ENCODE results near the gene NHERF2. TPM values are rescaled to one million over a fixed set of nuclear protein-coding genes. Genes with fewer than 3 reads are reported as not detected.

The NHERF2 gene
- total RNA-seq, 1 donor from 2014 or later, result 183 TPM

DNA sequence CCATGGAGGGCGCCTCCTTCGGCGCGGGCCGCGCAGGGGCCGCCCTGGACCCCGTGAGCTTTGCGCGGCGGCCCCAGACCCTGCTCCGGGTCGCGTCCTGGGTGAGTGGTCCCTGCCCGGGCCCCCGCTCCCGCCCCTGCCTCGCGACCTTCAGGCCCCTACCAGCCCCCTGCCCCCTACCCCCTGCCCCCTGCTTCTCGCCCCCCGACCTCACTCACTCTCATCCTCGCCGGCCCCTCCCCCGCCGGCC lies 36.7 kb upstream of the NHERF2 start:
- no peak for DNase-seq (ENCODE audit: low spot score)
- intact Hi-C loops (cut with DNase I), result no loop called here

DNA sequence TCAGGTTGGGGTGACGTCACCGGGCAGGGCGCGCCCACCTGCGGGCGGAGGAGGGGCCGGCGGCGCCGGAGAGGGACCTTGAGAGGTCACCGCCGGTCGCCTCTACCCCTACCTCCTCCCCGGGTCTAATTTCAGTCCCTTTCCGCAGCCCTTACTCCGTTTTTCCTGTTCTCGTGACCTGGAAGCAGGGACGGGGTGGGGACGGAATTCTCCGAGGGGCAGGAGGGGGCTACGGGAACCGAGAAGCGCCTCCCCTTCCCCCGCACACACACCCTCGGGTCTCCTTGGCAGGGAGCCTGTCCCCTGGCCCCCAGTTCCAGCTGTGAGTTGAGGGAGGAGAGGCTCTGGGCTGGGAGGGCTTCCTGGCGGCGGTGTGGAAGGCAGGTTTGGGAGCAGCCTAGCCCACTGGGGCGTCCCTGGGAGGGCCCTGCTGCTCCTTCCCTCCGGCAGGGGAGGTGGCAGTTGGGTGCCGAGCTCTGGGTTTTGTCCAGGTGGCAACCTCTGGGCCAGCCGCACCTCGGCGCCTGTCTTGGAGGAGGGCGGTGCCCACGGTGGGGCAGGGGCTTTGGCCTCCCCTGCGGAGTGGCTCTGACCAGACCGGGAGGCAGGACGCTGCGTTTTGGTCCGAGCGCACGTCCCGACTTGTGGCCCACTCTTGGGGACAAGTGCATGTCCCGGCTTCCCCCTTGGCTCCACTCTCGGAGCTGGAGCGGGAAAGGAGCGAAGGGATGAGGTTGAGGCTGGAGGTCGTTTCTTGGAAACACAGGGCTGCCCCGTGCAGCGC lies 36.2 kb upstream of the NHERF2 start:
- no peak for DNase-seq (ENCODE audit: low spot score)

DNA sequence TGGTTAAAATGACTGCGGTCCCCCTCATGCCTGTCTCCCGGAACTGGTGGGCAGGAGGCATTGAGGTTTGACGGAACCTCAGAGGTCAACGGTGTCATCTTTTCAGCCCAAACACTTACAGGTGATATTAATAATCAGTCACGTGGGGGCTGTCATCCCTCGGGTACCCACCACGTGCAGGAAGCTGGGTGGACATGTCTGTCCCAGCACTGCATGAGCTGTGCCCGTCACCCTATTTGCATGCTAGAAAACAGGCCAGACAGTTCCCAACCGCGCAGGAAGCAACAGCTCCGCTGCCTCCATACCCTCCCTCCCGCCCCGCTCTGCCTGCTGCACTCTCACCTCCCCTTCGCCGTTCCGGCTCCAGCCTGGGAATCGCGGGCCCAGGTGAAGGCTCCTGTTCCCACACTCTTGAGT lies 35.6 kb upstream of the NHERF2 start:
- intact Hi-C loops (cut with DNase I), result no loop called here
- DNase-seq (ENCODE audit: low spot score), result no peak

More for the DNA sequence above, 36.2 kb upstream of the NHERF2 start:
- intact Hi-C loops (cut with DNase I), result no loop called here

DNA sequence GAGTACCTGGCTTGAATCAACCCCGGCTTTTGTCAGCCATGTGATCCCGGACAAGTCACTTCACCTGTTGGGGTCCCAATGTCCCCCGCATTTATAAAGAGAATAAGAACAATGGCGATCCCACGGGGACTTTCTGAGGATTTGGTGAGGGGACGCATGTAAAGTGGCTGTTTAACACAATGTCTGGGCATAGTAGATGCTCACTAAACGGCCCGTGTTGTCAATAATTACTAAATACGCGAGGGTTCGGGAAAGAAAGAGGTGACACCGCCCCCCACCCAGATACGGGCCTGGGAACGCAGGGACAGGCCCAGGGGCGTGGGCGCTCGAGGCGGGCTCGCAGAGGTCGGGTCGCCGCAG lies 35.1 kb upstream of the NHERF2 start:
- no peak for DNase-seq (ENCODE audit: low spot score)
- intact Hi-C loops (cut with DNase I), result no loop called here

DNA sequence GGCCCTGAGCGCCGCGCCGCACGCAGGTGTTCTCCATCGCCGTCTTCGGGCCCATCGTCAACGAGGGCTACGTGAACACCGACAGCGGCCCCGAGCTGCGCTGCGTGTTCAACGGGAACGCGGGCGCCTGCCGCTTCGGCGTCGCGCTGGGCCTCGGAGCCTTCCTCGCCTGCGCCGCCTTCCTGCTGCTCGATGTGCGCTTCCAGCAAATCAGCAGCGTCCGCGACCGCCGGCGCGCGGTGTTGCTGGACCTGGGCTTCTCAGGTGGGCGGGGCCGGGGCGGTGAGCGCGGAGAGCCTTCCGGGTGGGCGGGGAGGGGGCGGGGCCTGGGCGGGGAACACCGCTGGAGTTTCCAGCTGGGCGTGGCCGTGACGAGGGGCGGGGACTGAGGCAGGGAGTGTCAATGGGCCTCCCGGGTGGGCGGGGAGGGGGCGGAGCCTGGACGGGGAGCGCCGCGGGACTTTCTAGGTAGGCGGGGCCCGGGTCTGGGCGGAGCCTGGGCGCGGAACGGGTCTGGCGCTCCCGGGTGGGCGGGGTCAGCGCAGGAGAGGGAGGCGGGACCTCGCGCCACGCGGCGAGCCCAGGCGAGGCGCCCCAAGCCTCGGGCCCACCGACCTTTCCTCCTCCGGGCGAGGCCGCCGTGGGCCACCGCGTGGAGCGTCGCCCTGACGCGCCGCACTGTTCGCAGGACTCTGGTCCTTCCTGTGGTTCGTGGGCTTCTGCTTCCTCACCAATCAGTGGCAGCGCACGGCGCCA lies 34.6 kb upstream of the NHERF2 start:
- intact Hi-C loops (cut with DNase I), result no loop called here

DNA sequence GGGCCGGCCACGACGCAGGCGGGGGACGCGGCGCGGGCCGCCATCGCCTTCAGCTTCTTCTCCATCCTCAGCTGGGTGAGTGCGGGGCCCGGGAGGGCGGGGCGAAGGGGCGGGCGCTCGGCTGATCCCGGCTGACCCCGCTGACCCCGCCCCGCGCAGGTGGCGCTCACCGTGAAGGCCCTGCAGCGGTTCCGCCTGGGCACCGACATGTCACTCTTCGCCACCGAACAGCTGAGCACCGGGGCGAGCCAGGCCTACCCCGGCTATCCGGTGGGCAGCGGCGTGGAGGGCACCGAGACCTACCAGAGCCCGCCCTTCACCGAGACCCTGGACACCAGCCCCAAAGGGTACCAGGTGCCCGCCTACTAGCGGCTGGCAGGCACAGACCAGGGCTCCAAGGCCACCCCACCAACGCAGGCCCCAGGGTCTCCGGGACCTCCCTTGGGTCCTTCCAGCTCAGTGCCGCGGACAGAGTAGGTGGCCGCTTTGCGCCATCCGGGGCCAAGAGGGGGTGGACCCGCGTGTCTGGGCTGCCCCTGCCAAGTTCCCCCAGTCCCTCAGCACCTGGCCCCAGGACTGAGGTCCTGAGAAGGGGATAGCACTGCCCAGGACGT lies 33.9 kb upstream of the NHERF2 start:
- no peak for DNase-seq (ENCODE audit: low spot score)
- intact Hi-C loops (cut with DNase I), result no loop called here

More for the DNA sequence above, 34.6 kb upstream of the NHERF2 start:
- peak; percentile 99 for DNase-seq (ENCODE audit: low spot score)

DNA sequence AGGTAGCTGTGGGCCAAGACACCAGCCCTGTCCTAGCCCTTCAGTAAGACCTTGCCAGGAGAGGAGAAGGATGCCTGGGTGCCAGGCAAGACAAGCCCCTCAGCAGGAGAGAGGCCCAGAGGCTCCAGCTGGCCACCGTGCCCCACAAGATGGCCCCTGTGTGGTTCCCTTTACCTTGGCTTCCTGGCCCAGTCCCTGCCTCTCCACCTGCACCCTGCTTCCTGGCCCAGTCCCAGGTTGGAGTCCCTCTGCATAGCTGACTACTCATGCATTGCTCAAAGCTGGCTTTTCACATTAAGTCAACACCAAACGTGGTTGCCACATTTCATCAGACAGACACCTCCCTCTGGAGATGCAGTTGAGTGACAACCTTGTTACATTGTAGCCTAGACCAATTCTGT lies 33.0 kb upstream of the NHERF2 start:
- intact Hi-C loops (cut with DNase I), result no loop called here
- DNase-seq (ENCODE audit: low spot score), result no peak

DNA sequence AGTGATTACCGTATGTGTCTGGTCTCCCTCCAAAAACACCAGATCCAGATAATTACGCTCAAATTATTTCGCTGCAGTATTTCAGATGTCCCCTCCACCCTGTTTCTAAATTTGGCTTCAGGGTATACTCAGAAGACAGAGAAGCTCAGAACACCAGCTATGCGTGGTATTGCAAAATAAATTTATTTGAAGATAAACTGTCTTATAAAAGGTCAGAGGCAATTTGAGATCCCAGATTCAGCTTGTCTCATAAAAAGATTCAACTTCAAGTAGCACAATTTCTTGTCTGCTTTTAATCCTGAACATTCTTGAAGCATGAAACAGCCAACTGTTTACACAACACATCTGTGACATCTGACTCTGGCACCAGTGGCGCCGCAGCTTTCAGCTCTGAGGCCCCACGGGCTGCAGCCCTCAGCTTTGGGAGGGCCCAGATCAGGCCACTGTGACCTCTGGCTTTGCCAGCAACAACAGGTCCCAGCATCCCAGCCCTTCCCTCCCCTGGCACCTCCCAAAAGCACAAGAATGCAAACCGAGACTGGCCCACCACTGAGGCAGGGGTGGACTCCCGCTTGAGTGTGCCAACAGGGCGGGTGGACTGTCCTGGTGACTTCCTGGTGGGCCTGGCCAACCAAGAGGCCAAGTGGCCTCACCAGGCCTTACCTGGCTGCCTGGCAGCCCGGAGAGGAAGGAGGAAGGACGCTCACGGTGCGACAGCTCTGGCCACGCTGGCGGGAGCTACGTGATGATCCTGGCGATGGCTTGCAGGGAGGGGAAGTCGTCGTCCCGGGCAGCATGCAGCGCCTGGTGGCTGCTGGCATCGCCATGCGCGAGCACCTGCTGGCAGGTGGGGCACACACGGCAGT lies 29.0 kb upstream of the NHERF2 start:
- intact Hi-C loops (cut with DNase I), result no loop called here
- no peak for DNase-seq (ENCODE audit: low spot score)

DNA sequence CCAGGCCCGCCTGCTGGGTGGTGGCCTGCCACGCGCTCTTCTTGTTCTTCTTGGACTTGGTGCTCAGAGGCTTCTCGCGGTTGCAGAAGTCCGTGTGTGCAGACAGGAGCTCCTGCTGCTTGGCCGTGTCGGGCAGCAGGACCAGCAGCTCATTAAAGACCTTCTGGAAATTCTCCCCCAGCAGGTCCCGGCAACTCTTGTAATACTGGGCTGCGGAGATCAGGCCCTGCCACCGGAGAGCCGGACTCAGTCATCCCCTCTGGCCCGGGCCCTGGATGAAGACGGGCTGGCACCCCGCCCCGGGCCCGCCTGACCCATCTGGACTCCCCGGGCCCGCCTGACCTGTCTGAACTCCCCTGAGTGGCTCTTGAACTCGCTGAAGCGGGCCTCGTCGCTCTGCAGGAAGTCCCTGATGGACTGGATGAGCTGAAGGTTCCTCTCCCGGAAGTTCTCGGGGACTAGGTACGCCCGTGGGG lies 28.3 kb upstream of the NHERF2 start:
- no peak for DNase-seq (ENCODE audit: low spot score)
- intact Hi-C loops (cut with DNase I), result no loop called here

DNA sequence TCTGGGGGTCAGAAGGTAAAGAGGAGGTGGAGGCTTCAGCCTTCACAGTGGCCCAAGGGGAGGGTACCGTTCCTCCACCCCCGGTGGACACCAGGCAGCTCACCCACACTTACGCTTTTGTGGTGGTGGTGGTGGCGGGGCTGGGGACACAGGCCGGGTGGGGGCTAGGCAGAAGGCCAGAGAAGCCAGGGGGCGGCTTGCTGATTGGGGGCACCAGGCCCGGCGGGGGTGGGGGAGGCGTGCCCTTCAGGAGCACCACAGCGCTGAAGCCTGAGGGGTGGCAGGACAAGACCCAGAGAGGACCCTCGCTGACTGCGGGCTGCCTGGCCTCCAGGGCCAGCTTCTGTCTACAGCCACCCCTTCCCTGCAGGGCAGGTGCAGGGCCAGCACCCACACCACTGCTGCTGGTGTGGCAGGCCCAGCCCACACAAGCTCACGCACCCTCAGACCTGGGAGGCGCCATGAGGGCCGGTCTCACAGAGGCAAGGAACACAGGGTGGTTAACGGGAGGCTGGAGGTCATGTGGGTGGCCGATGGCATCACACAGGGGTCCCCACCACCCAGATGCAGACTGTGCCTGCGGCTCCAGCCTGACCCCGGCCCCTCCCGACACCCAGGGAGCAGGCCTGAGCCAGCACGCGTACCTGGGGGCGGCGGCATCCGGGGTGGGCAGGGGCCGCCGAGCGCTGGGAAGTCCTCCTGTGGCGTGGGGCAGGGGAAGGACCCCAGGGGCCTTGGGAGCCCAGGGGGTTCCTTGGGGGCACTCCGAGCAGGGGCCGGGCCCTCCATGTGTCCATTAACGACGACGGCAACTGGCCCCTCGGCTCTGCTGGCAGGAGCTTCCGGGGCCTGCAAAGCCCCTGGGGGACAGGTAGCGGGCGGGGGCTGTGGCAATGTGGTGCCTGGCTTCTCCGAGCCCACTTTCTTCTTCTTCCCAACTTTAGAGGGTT lies 27.6 kb upstream of the NHERF2 start:
- DNase-seq (ENCODE audit: low spot score), result no peak
- intact Hi-C loops (cut with DNase I), result no loop called here

DNA sequence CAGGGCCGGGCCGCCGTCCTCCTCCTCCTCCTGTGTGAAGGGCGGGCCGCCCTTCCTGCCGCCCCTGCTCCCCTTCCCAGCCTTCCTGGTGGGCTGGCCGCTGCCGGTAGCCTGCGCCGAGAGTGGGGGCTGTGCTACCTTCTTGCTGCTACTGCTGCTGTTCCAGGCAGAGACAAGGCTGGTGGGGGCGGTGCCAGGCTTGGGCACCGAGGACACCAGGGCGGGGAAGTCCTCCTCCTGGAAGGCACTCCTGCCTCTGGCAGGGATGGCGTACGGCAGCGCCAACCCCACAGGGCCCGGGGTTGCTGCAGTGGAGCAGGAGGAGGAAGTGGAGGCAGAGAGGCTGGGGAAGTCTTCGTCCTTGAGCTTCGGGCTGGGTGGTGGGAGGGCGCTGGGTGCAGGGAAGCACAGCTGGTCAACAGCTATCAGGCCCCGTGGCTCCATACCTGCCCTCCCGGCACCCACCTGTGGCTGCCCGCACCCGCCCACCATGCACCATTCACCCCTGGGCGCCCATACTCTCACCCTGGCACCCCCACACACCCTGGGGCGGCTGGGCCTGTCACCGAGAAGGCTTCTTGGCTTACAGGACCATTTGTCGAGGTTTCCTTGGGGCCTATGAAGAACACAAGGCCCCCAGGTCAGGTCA lies 26.7 kb upstream of the NHERF2 start:
- no peak for DNase-seq (ENCODE audit: low spot score)
- intact Hi-C loops (cut with DNase I), result no loop called here

DNA sequence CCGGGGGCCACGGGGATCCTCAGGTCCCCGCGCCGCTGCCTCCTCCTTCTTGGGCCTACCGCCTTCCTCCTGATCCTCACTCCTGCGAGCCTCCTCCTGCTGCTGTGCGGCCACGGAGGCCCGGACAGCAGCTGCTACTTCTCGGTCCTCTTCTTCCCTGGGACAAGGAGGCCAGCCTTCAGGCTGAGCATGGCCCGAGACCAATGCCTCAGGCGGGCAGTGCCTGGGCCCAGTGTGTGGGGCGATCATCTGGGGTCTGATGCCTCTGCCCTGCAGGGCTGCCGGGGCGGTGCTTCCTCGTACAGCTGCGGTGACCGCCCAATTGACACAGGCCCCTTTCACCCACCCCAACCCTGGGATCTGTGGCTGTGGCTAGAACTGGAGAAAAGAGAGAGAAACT lies 25.7 kb upstream of the NHERF2 start:
- intact Hi-C loops (cut with DNase I), result no loop called here
- no peak for DNase-seq (ENCODE audit: low spot score)

DNA sequence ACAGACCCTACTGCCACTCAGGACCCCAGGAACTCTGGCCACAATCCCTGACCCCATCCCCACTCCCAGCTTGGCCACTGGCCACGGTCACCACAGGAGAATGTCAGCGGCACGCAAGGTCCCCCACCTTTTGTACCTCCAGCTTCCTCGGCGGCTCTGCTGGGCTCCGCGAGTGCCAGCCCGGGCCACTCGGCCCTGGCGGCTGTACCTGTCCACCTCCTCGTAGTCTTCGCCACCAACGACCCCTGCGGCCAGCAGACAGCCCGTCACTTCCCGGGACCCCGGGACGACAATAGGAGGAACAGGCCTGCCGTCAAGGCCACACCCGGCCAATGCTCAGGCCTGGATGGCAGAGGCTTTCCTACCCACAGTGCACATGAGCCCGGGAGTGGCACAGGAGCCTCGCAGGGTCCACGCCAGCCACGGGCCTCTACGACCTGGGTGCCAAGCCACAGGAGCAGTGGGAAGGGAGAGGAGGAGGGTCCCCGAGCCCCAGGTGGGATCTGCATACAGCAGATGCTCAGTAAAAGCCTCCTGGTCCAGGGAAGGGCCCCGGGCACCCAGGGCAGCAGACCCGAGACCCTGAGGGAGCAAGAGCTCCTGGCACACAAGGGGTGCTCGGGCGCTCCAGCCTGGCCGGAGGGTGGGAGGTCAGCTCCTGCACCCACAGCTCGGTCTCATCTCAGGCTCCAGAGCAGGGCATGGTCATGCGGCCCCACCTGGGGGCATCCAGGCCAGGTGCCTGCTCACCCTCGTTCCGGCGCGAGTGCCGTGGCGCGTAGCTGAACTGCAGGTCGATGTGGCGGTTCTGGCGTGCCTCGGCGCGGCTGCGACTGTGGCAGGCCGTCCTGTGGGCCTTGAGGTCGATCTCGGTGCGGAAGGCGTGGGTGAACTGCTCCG lies 25.0 kb upstream of the NHERF2 start:
- DNase-seq (ENCODE audit: low spot score), result no peak

DNA sequence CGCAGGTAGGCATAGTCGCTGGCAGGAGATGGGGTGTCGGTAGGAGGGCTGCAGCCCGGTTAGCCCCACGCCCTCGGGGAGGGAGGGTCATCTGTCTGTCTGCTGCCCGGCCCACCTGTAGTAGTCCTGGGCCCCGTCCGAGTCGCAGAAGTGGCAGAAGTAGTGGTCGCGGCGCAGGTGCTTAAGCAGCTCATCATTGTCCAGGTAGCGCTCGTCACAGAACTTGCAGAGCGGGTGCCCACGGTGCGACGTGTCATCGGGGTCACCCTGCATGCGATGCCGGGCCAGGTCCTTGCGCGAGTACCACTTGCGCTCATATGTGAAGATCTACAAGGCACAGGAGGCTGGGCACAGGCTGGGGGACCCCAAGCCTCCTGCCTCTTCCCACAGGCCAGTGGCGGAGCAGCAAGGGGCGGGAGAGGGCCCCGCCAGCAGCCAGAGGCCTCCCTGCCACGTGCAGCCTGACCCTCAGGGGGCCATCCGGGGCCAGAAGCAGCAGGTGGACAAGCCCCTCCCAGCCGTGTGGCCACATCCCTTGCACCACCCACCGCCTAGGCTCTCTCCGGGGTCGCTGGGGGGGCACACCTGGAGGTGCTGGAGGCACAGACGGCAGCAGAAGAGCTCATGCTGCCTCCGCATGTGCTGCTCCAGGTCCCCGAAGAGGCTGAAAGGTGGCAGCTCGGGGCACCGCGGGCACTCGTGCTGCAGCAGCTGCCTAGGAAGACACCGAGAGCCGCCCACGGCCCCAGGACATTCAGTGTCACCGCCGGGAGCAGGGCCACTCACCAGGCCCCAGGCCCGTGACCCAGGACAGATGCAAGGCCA lies 24.1 kb upstream of the NHERF2 start:
- DNase-seq (ENCODE audit: low spot score), result no peak

More for the DNA sequence above, 25.0 kb upstream of the NHERF2 start:
- intact Hi-C loops (cut with DNase I), result no loop called here

DNA sequence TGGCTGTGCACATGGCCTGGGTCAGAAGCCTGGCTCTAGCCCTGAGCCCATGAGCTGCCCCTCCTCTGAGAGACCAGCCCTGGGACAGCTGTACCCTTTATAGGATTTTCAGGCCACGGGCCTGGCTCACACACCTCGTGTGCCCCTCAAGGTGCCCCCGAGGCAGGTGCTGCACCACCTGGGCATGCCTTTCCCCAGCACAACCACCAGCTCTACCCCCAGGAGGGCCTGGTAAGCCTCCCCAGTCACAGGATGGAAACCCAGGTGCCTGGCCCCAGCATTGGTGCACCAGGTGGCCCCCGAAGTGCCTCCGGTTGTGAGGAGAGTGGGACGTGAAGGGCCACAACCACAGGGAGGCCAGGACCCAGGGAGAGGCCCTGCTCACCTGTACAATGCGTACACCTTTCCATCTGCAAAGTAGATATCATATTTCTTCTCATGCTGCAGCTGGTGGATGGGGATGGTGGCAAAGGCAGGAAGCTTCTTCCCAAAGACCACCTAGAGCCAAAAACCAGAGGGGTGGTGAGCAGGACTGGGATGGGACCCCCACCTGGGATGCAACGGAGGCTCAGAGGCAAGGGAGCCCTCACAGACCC lies 23.4 kb upstream of the NHERF2 start:
- no peak for DNase-seq (ENCODE audit: low spot score)
- intact Hi-C loops (cut with DNase I), result no loop called here

More for the DNA sequence above, 24.1 kb upstream of the NHERF2 start:
- intact Hi-C loops (cut with DNase I), result no loop called here

All from cardiac septum (tissue), 1 donor.